Esophagus squamous epithelium (tissue), 4 donors: ENCODE measurements around the gene LGMN.
A peak's percentile ranks its signal among the peaks of the same experiment; 100 is the strongest.

ENCODE experiments used
- CTCF ChIP-seq, 6 experiments: fragments of 450-650 bp in 4 of 6; fragments of 200-600 bp in 2 of 6; sonication (generic) in 2 of 6; IDR thresholded peaks; one replicate each; pipeline ENCODE4 v1.5.1; 2016 to 2019; ENCODE audit warnings: antibody characterized with exemption in 6 of 6, mild to moderate bottlenecking in 4 of 6, moderate library complexity in 4 of 6
- POLR2A ChIP-seq, 4 donors: fragments of 450-650 bp; IDR thresholded peaks; one replicate each; pipeline ENCODE4 v1.6.1; 2017; ENCODE audit warnings: antibody characterized with exemption in 4 of 4, mild to moderate bottlenecking in 4 of 4, moderate library complexity in 3 of 4

- peak; percentile 43 to 75 (median 55) for TF ChIP-seq CTCF (IDR thresholded peaks at IDR 0.05)
- no peak for TF ChIP-seq POLR2A (IDR thresholded peaks at IDR 0.05)
Measured at GRCh38 chr14:92783813-92784431, 35.5 kb upstream of the LGMN start.
